Measurements from ENCODE around the gene MT1G.

MT1G gene

GRCh38 chr16:56651586-56651985 is 16.3 kb downstream of the MT1G start, which contains the start of gene MT1B:
MT1B (plus strand) TSS chr16:56651886; CDS start chr16:56651954, 68 bp downstream.
- H2AK5ac ChIP-seq (ENCODE audit: low read depth, low read length): peak within 1 kb of the TSS; percentile 13
- H3K14ac ChIP-seq (ENCODE audit: low read length): peak within 1 kb of the TSS; percentile 23
- H2BK15ac ChIP-seq (ENCODE audit: low read length): no peak within 1 kb of the TSS
- no peaks in the 10 kb centered on the region for H3K9me3 ChIP-seq (replicated peaks in 1 of 2; ENCODE audit: control insufficient read depth in 2 of 2, insufficient read depth in 1 of 2, low read depth in 1 of 2, low read length in 2 of 2)
- WGBS, 2 donors (ENCODE audit: extremely low coverage in 2 of 2, insufficient read length in 2 of 2, insufficient replicate concordance in 1 of 2): no CpG with 5 or more reads among the region's 7 CpGs
- H3K9ac ChIP-seq (ENCODE audit: low read depth, low read length, poor library complexity): no peak within 1 kb of the TSS
- no peak within 1 kb of the TSS for H2BK12ac ChIP-seq (ENCODE audit: low read length)
- H3K27me3 ChIP-seq (ENCODE audit: control insufficient read depth in 3 of 3, insufficient read depth in 3 of 3, low read depth in 1 of 3, low read length in 3 of 3): peaks cover 5 to 92% (median 50%) of the 10 kb centered on the region in 3 experiments
- H3K4me3 ChIP-seq (ENCODE audit: low read length in 2 of 2): peak within 1 kb of the TSS in 1 of 2 donors; percentile 36
- H4K91ac ChIP-seq (ENCODE audit: low read depth, low read length, poor library complexity): no peak within 1 kb of the TSS
- no peak within 1 kb of the TSS for H2BK5ac ChIP-seq (ENCODE audit: low read length)
- no peak within 1 kb of the TSS for H3K23ac ChIP-seq (ENCODE audit: low read depth, low read length, poor library complexity)
- H3K27ac ChIP-seq (replicated peaks; ENCODE audit: low read length): no peak within 1 kb of the TSS
- no peaks in the 10 kb centered on the region for H3K36me3 ChIP-seq (replicated peaks in 1 of 2; ENCODE audit: control insufficient read depth in 2 of 2, insufficient read depth in 2 of 2, low read length in 2 of 2)
- H2AFZ ChIP-seq (ENCODE audit: low read length): no peak within 1 kb of the TSS
- no peaks in the 10 kb centered on the region for H3K4me1 ChIP-seq (ENCODE audit: control insufficient read depth in 2 of 2, insufficient read depth in 1 of 2, low read depth in 1 of 2, low read length in 2 of 2)
- no peak within 1 kb of the TSS for H2BK120ac ChIP-seq (ENCODE audit: low read depth, low read length)
- H3K4me2 ChIP-seq (ENCODE audit: insufficient read depth, low read length, poor library complexity, severe bottlenecking): no peak within 1 kb of the TSS
- H3K79me1 ChIP-seq (ENCODE audit: low read depth, low read length): no peaks in the 10 kb centered on the region
- H3K4ac ChIP-seq (ENCODE audit: low read length): no peak within 1 kb of the TSS
- no peak within 1 kb of the TSS for H3K18ac ChIP-seq (ENCODE audit: low read length)
- no peak for DNase-seq (ENCODE audit: low spot score)
- H4K8ac ChIP-seq (ENCODE audit: low read depth, low read length): no peak within 1 kb of the TSS

GRCh38 chr16:56649820-56650219 is 18.0 kb downstream of the MT1G start:
- peaks cover 8 to 94% (median 64%) of the 10 kb centered on the region in 3 experiments for H3K27me3 ChIP-seq (ENCODE audit: control insufficient read depth in 3 of 3, insufficient read depth in 3 of 3, low read depth in 1 of 3, low read length in 3 of 3)

GRCh38 chr16:56649271-56649670 is 18.6 kb downstream of the MT1G start:
- H2BK120ac ChIP-seq (ENCODE audit: low read depth, low read length): no peak overlapping the region
- H2AFZ ChIP-seq (ENCODE audit: low read length): no peak overlapping the region
- WGBS, 2 donors (ENCODE audit: extremely low coverage in 2 of 2, insufficient read length in 2 of 2, insufficient replicate concordance in 1 of 2): no CpG with 5 or more reads among the region's 2 CpGs
- no peak overlapping the region for H3K9ac ChIP-seq (ENCODE audit: low read depth, low read length, poor library complexity)
- no peaks in the 10 kb centered on the region for H3K9me3 ChIP-seq (replicated peaks in 1 of 2; ENCODE audit: control insufficient read depth in 2 of 2, insufficient read depth in 1 of 2, low read depth in 1 of 2, low read length in 2 of 2)
- no peak overlapping the region for H2AK5ac ChIP-seq (ENCODE audit: low read depth, low read length)
- H3K4me2 ChIP-seq (ENCODE audit: insufficient read depth, low read length, poor library complexity, severe bottlenecking): no peak overlapping the region
- peaks cover 8 to 96% (median 68%) of the 10 kb centered on the region in 3 experiments for H3K27me3 ChIP-seq (ENCODE audit: control insufficient read depth in 3 of 3, insufficient read depth in 3 of 3, low read depth in 1 of 3, low read length in 3 of 3)
- no peak overlapping the region for H4K8ac ChIP-seq (ENCODE audit: low read depth, low read length)
- no peak overlapping the region for H3K27ac ChIP-seq (replicated peaks; ENCODE audit: low read length)
- no peak overlapping the region for H3K4ac ChIP-seq (ENCODE audit: low read length)
- H3K23ac ChIP-seq (ENCODE audit: low read depth, low read length, poor library complexity): no peak overlapping the region
- no peak overlapping the region for H3K18ac ChIP-seq (ENCODE audit: low read length)
- no peak overlapping the region for H2BK12ac ChIP-seq (ENCODE audit: low read length)
- no peak overlapping the region for H4K91ac ChIP-seq (ENCODE audit: low read depth, low read length, poor library complexity)
- H3K79me1 ChIP-seq (ENCODE audit: low read depth, low read length): no peaks in the 10 kb centered on the region
- H3K4me1 ChIP-seq (ENCODE audit: control insufficient read depth in 2 of 2, insufficient read depth in 1 of 2, low read depth in 1 of 2, low read length in 2 of 2): no peaks in the 10 kb centered on the region
- no peak overlapping the region for H3K14ac ChIP-seq (ENCODE audit: low read length)
- DNase-seq (ENCODE audit: low spot score): no peak
- H3K4me3 ChIP-seq (ENCODE audit: low read length in 2 of 2): no peak overlapping the region
- H2BK15ac ChIP-seq (ENCODE audit: low read length): no peak overlapping the region
- H2BK5ac ChIP-seq (ENCODE audit: low read length): no peak overlapping the region
- H3K36me3 ChIP-seq (replicated peaks in 1 of 2; ENCODE audit: control insufficient read depth in 2 of 2, insufficient read depth in 2 of 2, low read length in 2 of 2): no peaks in the 10 kb centered on the region

More at GRCh38 chr16:56649820-56650219, 18.0 kb downstream of the MT1G start:
- Histone ChIP-seq H3K79me1 (ENCODE audit: low read depth, low read length) (no peaks in the 10 kb centered on the region), H3K9ac (ENCODE audit: low read depth, low read length, poor library complexity) (no peak overlapping the region), H2AK5ac (ENCODE audit: low read depth, low read length) (no peak overlapping the region), H4K91ac (ENCODE audit: low read depth, low read length, poor library complexity) (no peak overlapping the region), H3K4me1 (ENCODE audit: control insufficient read depth in 2 of 2, insufficient read depth in 1 of 2, low read depth in 1 of 2, low read length in 2 of 2) (no peaks in the 10 kb centered on the region), H3K4me2 (ENCODE audit: insufficient read depth, low read length, poor library complexity, severe bottlenecking) (no peak overlapping the region), H2BK15ac (ENCODE audit: low read length) (no peak overlapping the region), H3K14ac (ENCODE audit: low read length) (no peak overlapping the region), H2AFZ (ENCODE audit: low read length) (no peak overlapping the region), H2BK5ac (ENCODE audit: low read length) (no peak overlapping the region), H3K18ac (ENCODE audit: low read length) (no peak overlapping the region), H2BK12ac (ENCODE audit: low read length) (no peak overlapping the region), H3K9me3 (replicated peaks in 1 of 2; ENCODE audit: control insufficient read depth in 2 of 2, insufficient read depth in 1 of 2, low read depth in 1 of 2, low read length in 2 of 2) (no peaks in the 10 kb centered on the region), H3K27ac (replicated peaks; ENCODE audit: low read length) (no peak overlapping the region), H3K4me3 (ENCODE audit: low read length in 2 of 2) (no peak overlapping the region), H3K36me3 (replicated peaks in 1 of 2; ENCODE audit: control insufficient read depth in 2 of 2, insufficient read depth in 2 of 2, low read length in 2 of 2) (no peaks in the 10 kb centered on the region), H2BK120ac (ENCODE audit: low read depth, low read length) (no peak overlapping the region), H3K4ac (ENCODE audit: low read length) (no peak overlapping the region), H4K8ac (ENCODE audit: low read depth, low read length) (no peak overlapping the region), H3K23ac (ENCODE audit: low read depth, low read length, poor library complexity) (no peak overlapping the region)
- no peak for DNase-seq (ENCODE audit: low spot score)
- no CpG with 5 or more reads among the region's 3 CpGs for WGBS, 2 donors (ENCODE audit: extremely low coverage in 2 of 2, insufficient read length in 2 of 2, insufficient replicate concordance in 1 of 2)

GRCh38 chr16:56647641-56648431 is 20.0 kb downstream of the MT1G start:
- Histone ChIP-seq H3K27ac (replicated peaks; ENCODE audit: low read length) (no peak overlapping the region), H2BK12ac (ENCODE audit: low read length) (no peak overlapping the region), H3K23ac (ENCODE audit: low read depth, low read length, poor library complexity) (peak overlapping the region; percentile 76), H2AK5ac (ENCODE audit: low read depth, low read length) (no peak overlapping the region), H3K79me1 (ENCODE audit: low read depth, low read length) (no peaks in the 10 kb centered on the region), H2BK5ac (ENCODE audit: low read length) (no peak overlapping the region), H4K8ac (ENCODE audit: low read depth, low read length) (no peak overlapping the region), H3K9me3 (replicated peaks in 1 of 2; ENCODE audit: control insufficient read depth in 2 of 2, insufficient read depth in 1 of 2, low read depth in 1 of 2, low read length in 2 of 2) (peaks cover 0 to 2% of the 10 kb centered on the region in 2 donors), H3K18ac (ENCODE audit: low read length) (peak overlapping the region; percentile 16), H3K36me3 (replicated peaks in 1 of 2; ENCODE audit: control insufficient read depth in 2 of 2, insufficient read depth in 2 of 2, low read length in 2 of 2) (no peaks in the 10 kb centered on the region), H3K4me1 (ENCODE audit: control insufficient read depth in 2 of 2, insufficient read depth in 1 of 2, low read depth in 1 of 2, low read length in 2 of 2) (no peaks in the 10 kb centered on the region), H3K27me3 (ENCODE audit: control insufficient read depth in 3 of 3, insufficient read depth in 3 of 3, low read depth in 1 of 3, low read length in 3 of 3) (peaks cover 22 to 100% (median 79%) of the 10 kb centered on the region in 3 experiments), H2BK120ac (ENCODE audit: low read depth, low read length) (no peak overlapping the region), H2BK15ac (ENCODE audit: low read length) (no peak overlapping the region), H3K14ac (ENCODE audit: low read length) (no peak overlapping the region), H3K4me2 (ENCODE audit: insufficient read depth, low read length, poor library complexity, severe bottlenecking) (no peak overlapping the region), H2AFZ (ENCODE audit: low read length) (no peak overlapping the region), H4K91ac (ENCODE audit: low read depth, low read length, poor library complexity) (no peak overlapping the region), H3K4ac (ENCODE audit: low read length) (no peak overlapping the region), H3K4me3 (ENCODE audit: low read length in 2 of 2) (no peak overlapping the region), H3K9ac (ENCODE audit: low read depth, low read length, poor library complexity) (no peak overlapping the region)
- WGBS, 2 donors (ENCODE audit: extremely low coverage in 2 of 2, insufficient read length in 2 of 2, insufficient replicate concordance in 1 of 2): no CpG with 5 or more reads among the region's 33 CpGs
- no peak for DNase-seq (ENCODE audit: low spot score)

Measured in neuronal stem cell (in vitro differentiated cells).